Cortex of kidney (tissue), 1 donor: ENCODE measurements around the gene FARSA.
"Not testable (repeated sequence)": the region's sequence is repeated elsewhere in the genome, so short reads cannot be mapped to it uniquely, and the experiment has no call there.

ENCODE experiments used
- DNase-seq: peaks from one replicate; lab custom pipeline; 2025; lab: John Stamatoyannopoulos, UW

Gene FARSA

DNA sequence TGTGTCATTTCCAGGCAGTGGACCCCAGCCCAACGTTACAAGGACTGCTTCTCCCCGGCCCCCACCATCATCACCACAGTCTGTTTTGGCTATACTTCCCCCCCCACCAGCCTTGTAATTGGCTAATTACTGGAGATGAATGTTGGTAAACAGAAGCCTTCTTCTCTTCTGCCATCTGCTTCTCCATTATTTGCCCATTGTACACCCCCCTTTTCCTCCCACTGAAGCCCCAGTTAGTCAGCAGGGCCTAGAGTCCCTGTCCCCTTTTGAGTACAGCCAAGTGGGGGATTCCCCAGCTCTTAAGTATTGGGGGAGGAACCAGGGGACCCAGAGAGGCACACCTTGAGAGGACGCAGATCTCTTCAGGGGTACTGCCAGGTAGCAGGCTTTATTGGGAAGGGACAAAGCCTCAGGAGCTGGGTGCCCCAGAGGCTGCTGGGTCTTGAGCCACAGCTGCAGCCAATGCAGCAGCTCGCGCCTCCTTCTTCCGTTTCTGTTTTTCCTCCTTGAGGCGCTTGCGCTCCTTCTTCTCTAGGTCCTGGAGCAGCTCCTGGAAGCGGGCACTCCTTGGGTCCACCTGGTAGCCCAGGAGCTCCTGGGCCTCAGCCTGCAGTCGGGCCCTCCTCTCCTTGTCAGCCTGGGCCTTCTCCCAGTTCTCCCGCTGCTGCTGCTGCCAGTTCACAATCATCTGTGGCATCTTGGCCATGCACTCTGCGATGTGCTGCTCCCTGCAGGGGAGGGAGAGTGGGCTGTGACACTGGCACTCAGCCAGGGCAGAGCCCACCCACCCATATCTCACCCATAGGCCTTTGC, 20.5 kb upstream of the FARSA start:
- no peak for DNase-seq

DNA sequence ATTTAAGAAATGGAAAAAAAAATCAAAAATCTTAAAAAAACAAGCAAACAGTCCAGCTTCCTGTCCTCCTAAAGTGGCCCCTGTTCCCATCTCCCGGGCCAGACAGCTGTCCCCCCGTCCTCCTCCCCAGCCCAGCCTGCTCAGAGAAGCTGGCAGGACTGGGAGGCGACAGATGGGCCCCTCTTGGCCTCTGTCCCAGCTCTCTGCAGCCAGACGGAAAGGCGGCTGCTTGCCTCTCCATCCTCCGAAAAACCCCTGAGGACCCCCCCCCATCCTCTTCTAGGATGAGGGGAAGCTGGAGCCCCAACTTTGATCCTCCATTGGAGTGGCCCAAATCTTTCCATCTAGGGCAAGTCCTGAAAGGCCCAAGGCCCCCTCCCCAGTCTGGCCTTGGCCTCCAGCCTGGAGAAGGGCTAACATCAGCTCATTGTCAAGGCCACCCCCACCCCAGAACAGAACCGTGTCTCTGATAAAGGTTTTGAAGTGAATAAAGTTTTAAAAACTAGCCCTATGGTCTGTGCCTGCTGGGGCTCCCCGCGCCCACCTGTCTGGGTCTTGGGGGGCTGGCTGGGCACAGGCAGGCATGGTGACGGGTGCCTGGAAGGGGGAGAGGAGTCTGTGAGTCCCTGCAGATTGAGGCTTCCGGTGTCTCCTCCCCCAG, 19.8 kb upstream of the FARSA start:
- DNase-seq: no peak

DNA sequence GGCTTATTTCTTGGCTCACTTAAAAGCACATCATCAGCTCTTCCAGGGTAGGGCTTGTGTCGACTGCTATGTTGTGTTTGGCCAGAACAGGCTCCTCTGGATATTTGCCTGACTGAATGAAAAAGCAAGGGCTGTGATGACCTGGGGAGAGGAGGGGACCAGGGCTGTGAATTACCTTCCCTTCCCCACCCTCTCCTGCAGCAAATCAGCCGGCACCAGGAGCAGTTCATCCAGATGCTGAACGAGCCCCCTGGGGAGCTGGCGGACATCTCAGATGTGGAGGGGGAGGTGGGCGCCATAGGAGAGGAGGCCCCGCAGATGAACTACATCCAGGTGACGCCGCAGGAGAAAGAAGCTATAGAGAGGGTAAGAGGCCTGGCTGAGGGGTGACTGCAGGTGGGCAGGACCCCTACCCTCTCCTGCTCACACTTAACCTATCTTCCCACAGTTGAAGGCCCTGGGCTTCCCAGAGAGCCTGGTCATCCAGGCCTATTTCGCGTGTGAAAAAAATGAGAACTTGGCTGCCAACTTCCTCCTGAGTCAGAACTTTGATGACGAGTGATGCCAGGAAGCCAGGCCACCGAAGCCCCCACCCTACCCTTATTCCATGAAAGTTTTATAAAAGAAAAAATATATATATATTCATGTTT, 19.1 kb upstream of the FARSA start:
- no peak for DNase-seq

DNA sequence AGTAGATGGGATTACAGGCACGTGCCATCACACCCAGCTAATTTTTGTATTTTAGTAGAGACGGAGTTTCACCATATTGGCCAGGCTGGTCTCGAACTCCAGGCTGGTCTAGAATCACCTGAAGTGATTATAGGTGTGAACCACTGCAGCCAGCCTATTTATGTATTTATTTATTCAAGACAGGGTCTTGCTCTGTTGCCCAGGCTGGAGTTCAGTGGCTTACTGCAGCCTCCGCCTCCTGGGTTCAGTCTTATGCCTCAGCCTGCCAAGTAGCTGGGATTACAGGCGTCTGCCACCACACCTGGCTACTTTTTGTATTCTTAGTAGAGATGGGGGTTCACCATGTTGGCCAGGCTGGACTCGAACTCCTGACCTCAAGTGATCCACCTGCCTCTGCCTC, 18.5 kb upstream of the FARSA start:
- DNase-seq: not testable (repeated sequence)

DNA sequence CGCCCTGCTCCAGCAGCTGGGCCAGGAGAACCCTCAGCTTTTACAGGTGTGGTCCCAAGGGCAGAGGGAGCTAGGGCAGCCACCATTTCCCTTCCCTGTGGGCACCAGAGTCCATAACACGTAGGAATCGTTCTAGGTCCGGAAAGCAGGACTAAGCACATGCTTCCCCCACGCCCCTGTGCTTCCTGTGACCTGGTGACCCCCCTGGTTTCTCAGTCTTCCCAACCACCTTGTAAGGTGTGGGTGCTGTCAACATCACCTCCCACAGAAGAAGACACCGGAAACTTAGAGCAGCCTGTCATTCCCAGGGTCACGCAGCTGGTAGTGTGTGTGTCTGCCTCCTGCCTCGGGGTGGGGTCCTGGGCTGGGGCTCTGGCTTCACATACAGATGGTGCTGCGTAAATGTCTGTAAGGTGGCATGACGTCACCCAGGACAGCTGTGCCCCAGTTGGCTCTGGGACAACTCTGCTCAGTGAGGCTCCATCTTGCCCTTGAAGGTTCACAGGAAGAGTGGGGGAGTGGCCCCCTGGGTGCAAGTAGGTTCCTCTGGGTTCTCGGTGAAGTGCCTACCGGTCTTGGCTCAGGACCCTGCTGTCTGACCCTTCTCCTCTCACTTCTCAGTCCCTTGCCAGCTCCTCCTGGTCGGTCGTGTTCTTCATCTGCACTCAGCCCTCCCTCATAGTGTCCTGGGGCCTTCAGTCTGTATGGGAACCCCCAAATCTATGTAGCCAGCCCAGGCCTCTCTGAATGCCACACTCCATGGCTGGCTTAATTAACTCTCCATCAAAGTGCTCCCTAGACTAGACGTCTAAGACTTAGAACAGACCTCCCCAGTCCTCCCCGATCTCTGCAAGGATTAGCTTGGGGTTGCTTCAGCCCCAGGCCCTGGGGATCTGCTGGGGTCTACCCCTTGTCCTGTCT, 16.1 kb upstream of the FARSA start:
- no peak for DNase-seq

DNA sequence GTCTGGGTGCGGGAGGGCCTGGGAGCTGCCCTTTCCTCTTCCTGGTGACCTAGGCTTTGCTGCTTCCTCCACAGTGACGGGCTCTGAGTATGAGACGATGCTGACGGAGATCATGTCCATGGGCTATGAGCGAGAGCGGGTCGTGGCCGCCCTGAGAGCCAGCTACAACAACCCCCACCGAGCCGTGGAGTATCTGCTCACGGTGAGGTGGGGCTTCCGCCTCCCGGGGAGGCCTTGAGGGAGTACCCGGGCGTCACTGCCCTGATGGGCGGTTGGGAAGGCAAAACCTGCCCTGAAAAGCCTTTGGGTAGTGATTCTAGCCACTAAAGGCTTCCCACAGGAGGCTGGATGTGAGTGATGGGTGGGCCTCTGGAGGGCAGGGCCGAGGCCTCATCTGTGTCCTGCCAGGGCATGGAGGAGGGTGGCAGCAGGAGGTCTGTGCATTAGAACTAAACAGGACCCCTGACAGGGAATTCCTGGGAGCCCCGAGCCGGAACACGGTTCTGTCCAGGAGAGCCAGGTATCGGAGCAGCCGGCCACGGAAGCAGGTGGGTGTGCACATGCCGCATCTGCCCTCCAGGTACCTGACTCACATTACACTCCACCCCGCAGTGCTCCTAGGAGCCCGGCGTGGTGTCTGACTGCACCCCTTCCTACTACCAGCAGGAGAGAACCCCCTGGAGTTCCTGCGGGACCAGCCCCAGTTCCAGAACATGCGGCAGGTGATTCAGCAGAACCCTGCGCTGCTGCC, 15.3 kb upstream of the FARSA start:
- no peak for DNase-seq

DNA sequence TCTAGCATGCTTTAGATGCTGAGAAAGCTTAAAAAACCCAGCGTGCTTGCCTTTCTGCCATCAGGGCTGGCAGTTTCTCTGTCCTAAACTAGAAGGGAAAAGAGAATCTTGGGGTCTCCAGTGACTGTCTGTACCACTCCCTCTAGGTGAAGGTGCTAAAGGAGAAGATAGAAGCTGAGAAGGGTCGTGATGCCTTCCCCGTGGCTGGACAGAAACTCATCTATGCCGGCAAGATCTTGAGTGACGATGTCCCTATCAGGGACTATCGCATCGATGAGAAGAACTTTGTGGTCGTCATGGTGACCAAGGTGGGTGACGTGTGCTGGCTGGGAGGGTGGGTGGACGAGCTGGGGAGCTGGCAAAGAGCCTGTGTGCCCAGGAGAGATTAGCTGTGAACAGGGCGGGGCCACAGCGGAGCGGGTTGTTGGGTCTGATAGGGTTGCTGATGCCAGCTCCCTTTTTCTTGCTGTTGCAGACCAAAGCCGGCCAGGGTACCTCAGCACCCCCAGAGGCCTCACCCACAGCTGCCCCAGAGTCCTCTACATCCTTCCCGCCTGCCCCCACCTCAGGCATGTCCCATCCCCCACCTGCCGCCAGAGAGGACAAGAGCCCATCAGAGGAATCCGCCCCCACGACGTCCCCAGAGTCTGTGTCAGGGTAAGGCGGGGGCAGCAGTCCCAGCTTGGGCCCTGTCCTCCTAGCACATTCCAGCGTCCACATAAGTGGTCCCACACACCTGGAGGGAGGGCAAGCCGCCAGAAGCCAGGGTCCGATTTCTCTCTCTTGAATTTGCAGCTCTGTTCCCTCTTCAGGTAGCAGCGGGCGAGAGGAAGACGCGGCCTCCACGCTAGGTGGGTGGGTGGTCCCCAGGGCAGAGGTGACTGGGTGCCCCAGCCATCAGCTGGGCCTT, 14.4 kb upstream of the FARSA start:
- DNase-seq: no peak

DNA sequence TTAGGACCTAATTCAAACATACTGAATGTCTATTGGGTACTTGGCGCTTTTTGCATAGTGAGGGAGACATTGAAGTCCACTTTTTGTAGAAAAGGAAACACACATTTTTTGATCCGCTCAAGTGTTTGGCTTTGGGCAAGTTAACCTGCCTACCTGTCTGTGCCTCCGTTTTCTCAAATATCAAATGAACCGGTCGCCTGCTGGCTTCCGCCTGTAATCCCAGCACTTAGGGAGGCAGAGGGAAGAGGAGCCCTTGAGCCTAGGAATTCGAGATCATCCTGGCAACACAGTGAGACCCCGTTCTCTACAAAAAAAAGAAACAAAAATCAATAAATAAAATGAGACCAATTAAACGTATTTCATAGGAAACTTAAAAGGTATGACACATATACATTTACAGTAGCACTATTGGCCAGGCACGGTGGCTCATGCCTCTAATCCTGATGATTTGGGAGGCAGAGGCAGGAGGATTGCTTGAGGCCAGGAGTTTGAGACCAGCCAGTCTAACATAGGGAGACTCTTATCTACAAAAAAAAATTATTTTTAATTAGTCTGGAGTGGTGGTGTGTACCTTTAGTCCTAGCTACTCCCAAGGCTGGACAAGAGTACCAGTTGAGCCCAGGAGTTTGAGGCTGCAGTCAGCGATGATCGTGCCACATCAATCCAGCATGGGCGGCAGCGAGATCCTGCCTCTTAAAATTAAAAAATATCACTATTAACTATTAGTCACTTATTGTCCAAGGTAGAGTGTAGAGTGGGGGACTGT, 13.4 kb upstream of the FARSA start:
- no peak for DNase-seq

DNA sequence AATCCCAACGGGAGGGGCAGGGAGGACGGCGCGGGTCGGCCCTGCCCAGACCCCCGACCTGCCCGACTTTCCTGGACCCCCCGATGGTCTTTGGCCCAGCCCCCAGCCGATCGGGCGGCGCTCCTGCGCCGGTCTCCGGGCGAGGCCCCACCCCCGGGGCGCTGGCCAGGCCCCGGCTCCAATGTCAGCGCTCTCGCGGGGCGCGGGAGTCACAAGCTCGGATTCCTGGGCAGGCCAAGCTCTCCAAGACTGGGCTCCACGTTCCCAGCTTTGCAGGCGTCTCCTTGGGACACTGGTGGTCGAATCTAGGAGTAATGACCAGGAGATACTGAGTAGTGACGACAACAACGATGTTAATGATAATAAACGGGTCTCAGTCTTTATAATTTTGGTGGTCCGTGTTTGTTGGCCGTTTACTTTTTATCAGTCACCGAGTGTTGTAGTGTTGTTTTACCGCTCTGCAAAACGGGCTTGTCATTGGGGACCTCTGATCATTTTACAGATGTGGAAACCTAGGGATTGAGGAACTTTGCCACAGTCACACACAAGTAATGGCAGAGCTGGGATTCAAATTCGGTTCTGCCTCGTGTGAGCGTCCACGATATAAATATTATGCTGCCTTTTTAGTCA, 12.7 kb upstream of the FARSA start:
- no peak for DNase-seq

DNA sequence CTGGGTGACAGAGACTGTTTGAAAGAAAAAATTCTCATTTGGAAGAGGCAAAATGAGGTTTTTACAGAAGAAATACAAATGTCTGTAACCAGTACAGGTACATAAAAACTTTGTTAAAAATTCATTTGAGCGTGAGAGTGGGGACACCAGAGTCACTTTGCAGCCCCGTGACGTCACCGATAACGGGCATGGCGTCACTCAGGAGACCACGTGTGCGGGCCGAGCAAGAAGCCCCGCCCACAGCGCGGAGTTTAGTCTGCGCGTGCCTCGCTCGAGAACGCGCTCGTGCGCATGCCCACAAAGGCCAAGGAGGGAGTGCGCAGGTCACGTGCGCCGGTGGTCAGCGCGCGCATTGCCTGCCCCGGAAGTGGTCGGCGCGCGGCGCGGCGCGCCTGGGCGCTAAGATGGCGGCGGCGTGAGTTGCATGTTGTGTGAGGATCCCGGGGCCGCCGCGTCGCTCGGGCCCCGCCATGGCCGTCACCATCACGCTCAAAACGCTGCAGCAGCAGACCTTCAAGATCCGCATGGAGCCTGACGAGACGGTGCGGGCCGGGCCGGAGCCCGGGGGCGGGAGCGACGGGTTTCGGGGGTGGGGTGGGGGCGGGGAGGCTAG, 12.1 kb upstream of the FARSA start, which contains the start of gene RAD23A:
Gene RAD23A (plus strand): TSS at position 384 of the 613 bp plus-strand sequence. CDS start 87 bp downstream, at position 471.
- DNase-seq: peak; percentile 52

DNA sequence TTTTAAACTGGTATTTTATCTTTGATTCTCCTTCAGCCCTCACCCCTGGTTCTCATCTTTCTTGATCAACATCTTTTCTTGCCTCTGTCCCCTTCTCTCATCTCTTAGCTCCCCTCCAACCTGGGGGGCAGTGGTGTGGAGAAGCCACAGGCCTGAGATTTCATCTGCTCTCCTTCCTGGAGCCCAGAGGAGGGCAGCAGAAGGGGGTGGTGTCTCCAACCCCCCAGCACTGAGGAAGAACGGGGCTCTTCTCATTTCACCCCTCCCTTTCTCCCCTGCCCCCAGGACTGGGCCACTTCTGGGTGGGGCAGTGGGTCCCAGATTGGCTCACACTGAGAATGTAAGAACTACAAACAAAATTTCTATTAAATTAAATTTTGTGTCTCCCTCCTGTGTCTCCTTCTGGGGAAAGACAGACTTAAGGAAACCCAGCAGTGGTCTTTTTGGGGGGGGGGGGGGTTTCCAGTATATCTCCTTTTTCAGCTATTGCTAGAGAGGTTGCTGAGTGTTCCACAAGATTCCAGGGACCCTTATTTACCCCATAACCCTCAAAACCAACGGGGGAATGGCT, 10.7 kb upstream of the FARSA start:
- no peak for DNase-seq

DNA sequence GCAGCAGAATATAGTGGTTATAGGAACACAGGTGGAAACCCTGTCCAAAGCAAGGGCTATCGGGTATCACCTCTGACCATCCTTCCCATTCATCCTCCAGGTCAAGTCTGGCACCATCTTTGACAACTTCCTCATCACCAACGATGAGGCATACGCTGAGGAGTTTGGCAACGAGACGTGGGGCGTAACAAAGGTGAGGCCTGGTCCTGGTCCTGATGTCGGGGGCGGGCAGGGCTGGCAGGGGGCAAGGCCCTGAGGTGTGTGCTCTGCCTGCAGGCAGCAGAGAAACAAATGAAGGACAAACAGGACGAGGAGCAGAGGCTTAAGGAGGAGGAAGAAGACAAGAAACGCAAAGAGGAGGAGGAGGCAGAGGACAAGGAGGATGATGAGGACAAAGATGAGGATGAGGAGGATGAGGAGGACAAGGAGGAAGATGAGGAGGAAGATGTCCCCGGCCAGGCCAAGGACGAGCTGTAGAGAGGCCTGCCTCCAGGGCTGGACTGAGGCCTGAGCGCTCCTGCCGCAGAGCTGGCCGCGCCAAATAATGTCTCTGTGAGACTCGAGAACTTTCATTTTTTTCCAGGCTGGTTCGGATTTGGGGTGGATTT, 10.0 kb upstream of the FARSA start:
- DNase-seq: no peak

DNA sequence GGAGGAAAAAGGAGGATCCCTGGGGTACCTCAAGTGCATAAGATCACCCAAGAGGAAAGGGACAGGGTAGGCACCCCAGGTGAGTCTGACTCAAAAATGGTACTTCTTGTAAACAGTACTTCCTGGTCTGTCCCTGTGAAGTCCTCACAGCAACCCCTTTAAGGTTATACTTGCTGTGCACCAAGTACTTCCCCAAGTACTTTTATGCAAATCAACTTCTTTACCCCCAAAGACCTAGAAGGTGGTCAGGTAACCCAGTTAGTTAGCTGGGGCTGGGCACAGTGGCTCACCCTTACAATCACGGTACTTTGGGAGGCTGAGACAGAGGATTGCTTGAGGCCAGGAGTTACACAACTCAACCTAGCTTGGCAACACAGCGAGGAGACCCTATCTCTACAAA, 7.4 kb upstream of the FARSA start:
- no peak for DNase-seq

DNA sequence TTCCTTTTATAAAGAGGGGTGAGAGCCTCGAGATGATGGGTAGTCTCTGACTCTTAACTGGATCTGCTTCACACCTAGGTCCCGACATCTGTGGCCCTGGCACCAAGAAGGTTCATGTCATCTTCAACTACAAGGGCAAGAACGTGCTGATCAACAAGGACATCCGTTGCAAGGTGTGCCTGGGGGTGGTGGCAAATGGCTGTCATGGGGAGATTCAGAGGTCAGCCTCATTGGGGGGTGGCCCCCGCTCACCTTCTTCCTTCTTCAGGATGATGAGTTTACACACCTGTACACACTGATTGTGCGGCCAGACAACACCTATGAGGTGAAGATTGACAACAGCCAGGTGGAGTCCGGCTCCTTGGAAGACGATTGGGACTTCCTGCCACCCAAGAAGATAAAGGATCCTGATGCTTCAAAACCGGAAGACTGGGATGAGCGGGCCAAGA, 6.5 kb upstream of the FARSA start:
- DNase-seq: no peak

DNA sequence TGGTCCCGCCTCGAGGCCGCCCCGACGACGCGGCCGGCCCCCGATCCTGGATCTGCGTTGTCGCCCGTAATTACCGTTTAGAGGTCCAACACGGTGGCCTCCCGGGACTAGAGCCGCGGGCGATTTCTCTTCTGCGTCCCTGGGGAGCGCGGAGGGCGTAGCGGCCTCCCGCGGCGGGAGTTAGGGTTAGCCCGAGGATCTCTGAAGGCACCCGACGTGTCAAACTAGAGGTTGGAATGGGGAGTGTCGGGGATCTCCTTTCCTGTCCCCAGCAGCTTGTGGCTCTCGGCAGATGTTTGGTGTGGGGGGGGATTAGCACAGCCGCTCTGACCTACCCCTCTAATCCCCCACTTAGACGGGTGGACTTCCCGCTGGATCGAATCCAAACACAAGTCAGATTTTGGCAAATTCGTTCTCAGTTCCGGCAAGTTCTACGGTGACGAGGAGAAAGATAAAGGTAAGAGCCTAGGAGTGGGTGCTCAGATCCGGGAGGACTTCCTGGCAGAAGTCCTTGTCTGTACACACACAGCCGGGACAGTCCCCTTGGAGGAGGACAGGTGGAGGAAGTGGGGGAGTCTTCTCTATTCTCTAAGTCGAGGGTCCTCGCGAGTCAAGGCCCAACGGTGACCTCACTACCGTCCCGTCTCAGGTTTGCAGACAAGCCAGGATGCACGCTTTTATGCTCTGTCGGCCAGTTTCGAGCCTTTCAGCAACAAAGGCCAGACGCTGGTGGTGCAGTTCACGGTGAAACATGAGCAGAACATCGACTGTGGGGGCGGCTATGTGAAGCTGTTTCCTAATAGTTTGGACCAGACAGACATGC, 5.5 kb upstream of the FARSA start:
- DNase-seq: no peak

DNA sequence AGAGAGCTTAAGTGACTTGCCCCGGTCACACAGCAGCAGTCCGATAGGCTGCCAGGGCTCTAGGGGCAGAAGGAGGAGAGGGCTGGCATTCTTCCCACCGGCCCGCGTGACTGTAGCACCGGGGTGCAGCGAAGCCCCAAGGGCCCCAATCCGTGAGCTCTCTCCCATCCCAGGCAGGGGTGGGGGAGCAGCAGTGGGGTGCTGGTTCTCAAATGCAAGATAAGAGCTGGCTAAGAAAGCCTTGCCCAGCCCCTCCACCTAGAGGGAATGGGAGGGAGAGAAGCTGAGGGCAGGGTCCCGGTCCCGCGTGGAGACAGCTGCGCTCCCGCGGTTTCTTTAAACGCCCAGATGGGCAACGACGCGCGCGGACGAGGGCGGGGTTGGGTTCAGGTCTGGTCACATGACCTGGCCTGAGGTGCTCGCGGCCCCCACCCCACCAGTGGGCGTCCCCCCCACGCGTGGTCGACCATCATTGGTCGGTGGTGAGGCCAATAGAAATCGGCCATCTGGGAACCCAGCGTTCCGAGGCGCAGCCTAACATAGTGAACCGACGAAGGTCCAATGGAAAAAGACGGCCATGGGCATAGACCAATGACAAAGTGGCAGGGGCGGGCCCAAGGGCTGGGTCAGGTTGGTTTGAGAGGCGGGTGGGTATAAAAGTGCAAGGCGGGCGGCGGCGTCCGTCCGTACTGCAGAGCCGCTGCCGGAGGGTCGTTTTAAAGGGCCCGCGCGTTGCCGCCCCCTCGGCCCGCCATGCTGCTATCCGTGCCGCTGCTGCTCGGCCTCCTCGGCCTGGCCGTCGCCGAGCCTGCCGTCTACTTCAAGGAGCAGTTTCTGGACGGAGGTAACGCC, 4.6 kb upstream of the FARSA start, which contains the start of gene CALR:
Gene CALR (plus strand): TSS at position 683 of the 852 bp plus-strand sequence. CDS start 71 bp downstream, at position 754.
- DNase-seq: peak; percentile 38
